HUES6 (cell line): ENCODE results near the gene DNAH11.

ENCODE experiments used
- H3K27ac ChIP-seq: 2 replicates; pipeline ENCODE4 v1.7.0; 2013; ENCODE audit warnings: low read depth, mild to moderate bottlenecking, low read length, inconsistent platforms
- H3K27me3 ChIP-seq: 2 replicates; pipeline ENCODE4 v1.6.1; 2013; ENCODE audit warnings: low read length; ENCODE audit not compliant: control insufficient read depth, insufficient read depth
- H3K36me3 ChIP-seq: 2 replicates; pipeline ENCODE4 v1.6.1; 2013; ENCODE audit warnings: low read length; ENCODE audit not compliant: control insufficient read depth, insufficient read depth
- H3K4me1 ChIP-seq: 2 replicates; pipeline ENCODE4 v1.6.1; 2013; ENCODE audit warnings: low read length; ENCODE audit not compliant: control insufficient read depth, insufficient read depth
- H3K4me3 ChIP-seq: 2 replicates; pipeline ENCODE4 v1.5.1; 2013; ENCODE audit warnings: low read depth, low read length
- H3K9ac ChIP-seq: one replicate; pipeline ENCODE4 v1.6.1; 2013; ENCODE audit warnings: mild to moderate bottlenecking, low read length
- H3K9me3 ChIP-seq: 2 replicates; pipeline ENCODE4 v1.6.1; 2013; ENCODE audit warnings: low read depth, low read length; ENCODE audit not compliant: control insufficient read depth, insufficient read depth

The DNAH11 gene

DNA sequence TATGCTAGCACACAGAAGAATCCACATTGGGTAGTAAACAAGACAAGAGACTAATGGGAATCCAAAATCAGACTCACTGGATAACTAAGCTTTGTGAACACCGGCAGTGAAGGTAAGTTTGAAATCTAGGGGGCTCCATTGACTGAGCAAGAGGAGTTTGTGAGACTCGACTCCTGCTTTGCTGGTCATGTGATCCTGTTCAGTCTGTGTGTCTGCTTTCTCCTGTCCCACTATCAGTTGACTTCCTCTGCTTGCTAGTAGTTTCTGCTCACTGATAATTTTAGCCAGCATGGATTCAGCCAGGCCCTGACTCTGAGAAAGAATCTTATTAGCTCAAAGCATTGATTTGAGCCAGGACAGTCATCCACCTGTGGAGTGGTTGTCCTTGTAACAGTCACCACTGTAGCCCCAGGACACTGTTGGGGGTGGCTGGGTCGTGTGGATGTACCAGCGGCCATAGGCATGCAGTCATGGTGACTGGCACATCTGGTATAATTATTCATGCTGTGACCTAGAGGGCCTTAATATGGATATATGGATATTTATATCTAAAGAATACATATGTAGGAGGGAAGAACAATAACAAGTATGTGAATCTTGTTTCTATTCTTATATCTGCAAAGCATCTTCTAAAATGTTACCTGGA lies 44.4 kb downstream of the DNAH11 start:
- 0 out of 2 replicates have a peak, but pooled peaks cover 3% of the 10 kb centered on the region for H3K4me1 ChIP-seq
- H3K9ac ChIP-seq: no peak overlapping the region
- H3K27ac ChIP-seq: no peak overlapping the region

DNA sequence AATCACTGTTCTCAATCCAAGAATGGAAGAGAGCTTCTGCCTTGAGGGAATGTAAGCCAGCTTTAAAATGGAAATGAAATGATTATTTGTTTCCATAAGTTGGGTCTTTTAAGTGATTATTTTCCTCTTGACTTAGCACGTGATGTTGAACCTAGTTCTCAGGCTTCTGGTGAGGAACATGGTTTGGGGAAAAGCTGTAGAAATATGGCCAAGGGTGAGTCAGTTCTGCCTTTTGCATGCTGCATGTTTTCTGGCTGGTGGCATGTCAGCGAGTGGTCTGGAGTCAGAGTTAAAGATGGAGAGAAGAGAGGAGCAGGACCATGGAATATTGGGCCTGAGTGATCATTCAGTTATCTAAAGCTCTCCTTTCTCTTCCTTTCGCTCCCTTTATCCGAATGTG lies 54.0 kb downstream of the DNAH11 start:
- no peaks in the 10 kb centered on the region for H3K36me3 ChIP-seq
- no peaks in the 10 kb centered on the region for H3K4me1 ChIP-seq
- no peaks in the 10 kb centered on the region for H3K27me3 ChIP-seq
- no peak overlapping the region for H3K4me3 ChIP-seq
- H3K9me3 ChIP-seq: peaks cover 7% of the 10 kb centered on the region; the same call in 1 of the 2 replicates
- no peak overlapping the region for H3K9ac ChIP-seq
- H3K27ac ChIP-seq: no peak overlapping the region

More for the DNA sequence above, 44.4 kb downstream of the DNAH11 start:
- Histone ChIP-seq H3K27me3 (no peaks in the 10 kb centered on the region), H3K36me3 (no peaks in the 10 kb centered on the region), H3K4me3 (no peak overlapping the region), H3K9me3 (peaks cover 6% of the 10 kb centered on the region; the same call in 1 of the 2 replicates)

GRCh38 chr7:21603462-21603861 lies 60.6 kb downstream of the DNAH11 start:
- Histone ChIP-seq H3K9ac (no peak overlapping the region), H3K9me3 (peaks cover 4% of the 10 kb centered on the region; the same call in 1 of the 2 replicates), H3K4me1 (no peaks in the 10 kb centered on the region), H3K4me3 (no peak overlapping the region), H3K27me3 (no peaks in the 10 kb centered on the region), H3K36me3 (no peaks in the 10 kb centered on the region), H3K27ac (no peak overlapping the region)

DNA sequence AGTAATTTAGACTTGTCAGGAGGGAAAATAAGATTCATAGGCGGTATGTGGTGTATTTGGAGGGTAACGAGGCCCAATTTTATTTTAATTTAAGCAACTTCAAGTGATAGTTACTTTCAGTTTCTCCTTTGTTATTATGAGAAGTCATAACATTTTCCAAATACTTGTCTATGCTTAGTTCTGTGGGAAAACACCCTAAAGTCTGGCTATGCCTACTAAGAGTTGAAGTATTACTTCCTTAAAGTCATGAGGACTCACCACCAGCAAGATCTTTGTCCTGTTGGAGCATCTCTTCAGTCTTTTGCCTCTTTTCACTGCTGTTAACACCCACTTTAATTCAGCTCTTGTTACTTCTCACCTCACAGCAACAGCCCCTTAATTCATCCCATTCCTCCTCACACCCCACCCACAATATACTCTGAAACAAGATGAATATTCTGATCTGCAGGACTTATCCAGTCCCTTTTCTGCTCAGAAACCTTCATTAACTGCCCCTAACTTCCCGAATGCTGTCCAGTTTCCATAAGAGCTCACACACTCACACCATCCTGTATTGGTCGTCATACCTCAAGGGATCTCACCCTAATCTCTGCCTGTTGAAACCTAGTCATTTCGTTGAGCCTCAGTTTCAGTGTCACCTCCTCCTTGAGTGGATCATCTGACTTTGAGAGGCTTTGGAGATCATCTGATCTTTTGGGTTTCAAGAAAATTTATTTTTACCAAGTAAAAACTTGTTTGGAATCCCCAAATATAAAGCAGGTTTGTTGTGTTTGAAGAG lies 61.3 kb downstream of the DNAH11 start:
- no peak overlapping the region for H3K27ac ChIP-seq
- H3K4me1 ChIP-seq: no peaks in the 10 kb centered on the region
- no peaks in the 10 kb centered on the region for H3K27me3 ChIP-seq
- no peak overlapping the region for H3K4me3 ChIP-seq
- H3K36me3 ChIP-seq: no peaks in the 10 kb centered on the region
- no peaks in the 10 kb centered on the region for H3K9me3 ChIP-seq
- H3K9ac ChIP-seq: no peak overlapping the region

GRCh38 chr7:21605008-21605585 lies 62.3 kb downstream of the DNAH11 start:
- Histone ChIP-seq H3K4me3 (no peak overlapping the region), H3K4me1 (no peaks in the 10 kb centered on the region), H3K9ac (no peak overlapping the region), H3K36me3 (no peaks in the 10 kb centered on the region), H3K27ac (no peak overlapping the region), H3K9me3 (no peaks in the 10 kb centered on the region), H3K27me3 (no peaks in the 10 kb centered on the region)

- no peak overlapping the region for H3K4me3 ChIP-seq
- no peaks in the 10 kb centered on the region for H3K36me3 ChIP-seq
- H3K9ac ChIP-seq: no peak overlapping the region
- no peaks in the 10 kb centered on the region for H3K9me3 ChIP-seq
- H3K27me3 ChIP-seq: no peaks in the 10 kb centered on the region
- H3K4me1 ChIP-seq: no peaks in the 10 kb centered on the region
- H3K27ac ChIP-seq: no peak overlapping the region
Measured at GRCh38 chr7:21608465-21608864, 65.6 kb downstream of the DNAH11 start.

- H3K27ac ChIP-seq: no peak overlapping the region
- H3K36me3 ChIP-seq: no peaks in the 10 kb centered on the region
- no peaks in the 10 kb centered on the region for H3K9me3 ChIP-seq
- H3K4me1 ChIP-seq: no peaks in the 10 kb centered on the region
- no peak overlapping the region for H3K9ac ChIP-seq
- no peak overlapping the region for H3K4me3 ChIP-seq
- no peaks in the 10 kb centered on the region for H3K27me3 ChIP-seq
Measured at GRCh38 chr7:21611129-21611528, 68.3 kb downstream of the DNAH11 start.

GRCh38 chr7:21616091-21616490 lies 73.3 kb downstream of the DNAH11 start:
- no peaks in the 10 kb centered on the region for H3K36me3 ChIP-seq
- no peak overlapping the region for H3K4me3 ChIP-seq
- H3K9ac ChIP-seq: no peak overlapping the region
- H3K4me1 ChIP-seq: peaks cover 11% of the 10 kb centered on the region; the same call in 1 of the 2 replicates
- no peaks in the 10 kb centered on the region for H3K27me3 ChIP-seq
- H3K27ac ChIP-seq: no peak overlapping the region
- no peaks in the 10 kb centered on the region for H3K9me3 ChIP-seq

DNA sequence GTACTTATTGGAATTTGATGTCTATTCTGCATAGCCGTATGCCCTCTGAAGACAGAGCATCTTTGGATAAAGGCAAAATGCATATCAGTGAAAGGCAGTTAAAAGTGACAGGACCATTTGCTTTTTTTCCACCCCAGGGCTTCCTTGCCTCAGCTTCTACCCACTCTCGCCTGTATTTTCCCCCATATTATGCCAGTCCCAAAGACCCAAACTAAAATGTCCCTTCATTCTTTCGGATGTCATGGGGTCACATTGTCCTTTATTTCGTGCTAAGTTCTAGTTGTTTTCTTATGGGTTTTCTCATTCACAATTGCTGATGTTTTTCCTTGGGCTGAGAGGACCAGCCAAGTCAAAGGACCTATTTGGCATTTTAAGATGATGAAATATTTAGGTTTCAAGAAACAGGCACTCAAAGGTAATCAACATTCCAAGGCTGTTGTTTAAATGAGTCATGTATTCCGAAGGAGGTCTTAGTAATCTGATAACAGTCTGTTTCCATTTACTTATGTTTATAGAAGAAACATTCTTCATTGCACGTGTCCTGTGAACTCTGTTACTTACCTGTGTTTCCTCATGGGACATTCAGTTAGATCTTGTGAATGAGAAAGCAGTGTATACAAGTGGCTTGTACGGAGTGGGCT lies 74.1 kb downstream of the DNAH11 start:
- Histone ChIP-seq H3K4me1 (peaks cover 11% of the 10 kb centered on the region; the same call in 1 of the 2 replicates), H3K36me3 (no peaks in the 10 kb centered on the region), H3K27ac (no peak overlapping the region; the same call in 1 of the 2 replicates), H3K9ac (no peak overlapping the region), H3K9me3 (no peaks in the 10 kb centered on the region), H3K4me3 (no peak overlapping the region), H3K27me3 (no peaks in the 10 kb centered on the region)

- no peaks in the 10 kb centered on the region for H3K9me3 ChIP-seq
- peak overlapping the region; percentile 47 for H3K9ac ChIP-seq
- no peaks in the 10 kb centered on the region for H3K36me3 ChIP-seq
- H3K27me3 ChIP-seq: no peaks in the 10 kb centered on the region
- no peak overlapping the region for H3K4me3 ChIP-seq
- H3K4me1 ChIP-seq: peaks cover 11% of the 10 kb centered on the region; the same call in 1 of the 2 replicates
- H3K27ac ChIP-seq: no peak overlapping the region
Measured at GRCh38 chr7:21617513-21617912, 74.7 kb downstream of the DNAH11 start.
